ENCODE measurements around the gene DBX2. TPM values are rescaled to one million over a fixed set of nuclear protein-coding genes. Genes with fewer than 3 reads are reported as not detected.
"Not testable (repeated sequence)": the region's sequence is repeated elsewhere in the genome, so short reads cannot be mapped to it uniquely, and the experiment has no call there.

DBX2 gene
- total RNA-seq, 4 donors from 2014 or later, result 0.13 to 3.0 (median 0.74) TPM

DNA sequence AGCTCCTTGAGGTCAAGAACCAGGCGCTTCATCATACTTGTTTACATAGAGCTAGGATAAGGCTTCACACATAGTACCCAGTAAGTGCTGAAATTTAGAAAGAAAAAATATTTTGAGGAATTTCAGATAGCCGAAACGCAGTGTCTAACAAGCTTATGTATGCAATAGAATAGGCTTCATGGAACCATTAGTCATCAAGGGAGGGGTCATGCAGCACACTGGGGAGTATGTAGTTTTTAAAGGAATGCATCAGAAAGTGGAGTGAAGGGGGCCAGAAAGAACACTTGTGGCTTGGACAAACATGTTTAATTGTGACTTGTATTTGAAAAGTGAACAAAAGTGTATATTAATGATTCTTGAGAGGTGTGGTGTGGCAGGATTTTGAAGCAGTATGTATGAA lies 38.1 kb downstream of the DBX2 start:
- Histone ChIP-seq H3K4me3 (replicated peaks in 1 of 3) (no peak overlapping the region), H3K4me1 (no peaks in the 10 kb centered on the region), H3K36me3 (no peaks in the 10 kb centered on the region), H3K27ac (no peak overlapping the region), H3K9me3 (no peaks in the 10 kb centered on the region), H3K27me3 (no peaks in the 10 kb centered on the region)
- TF ChIP-seq POLR2A (IDR thresholded peaks at IDR 0.05), result no peak
- TF ChIP-seq, protein P1, sequence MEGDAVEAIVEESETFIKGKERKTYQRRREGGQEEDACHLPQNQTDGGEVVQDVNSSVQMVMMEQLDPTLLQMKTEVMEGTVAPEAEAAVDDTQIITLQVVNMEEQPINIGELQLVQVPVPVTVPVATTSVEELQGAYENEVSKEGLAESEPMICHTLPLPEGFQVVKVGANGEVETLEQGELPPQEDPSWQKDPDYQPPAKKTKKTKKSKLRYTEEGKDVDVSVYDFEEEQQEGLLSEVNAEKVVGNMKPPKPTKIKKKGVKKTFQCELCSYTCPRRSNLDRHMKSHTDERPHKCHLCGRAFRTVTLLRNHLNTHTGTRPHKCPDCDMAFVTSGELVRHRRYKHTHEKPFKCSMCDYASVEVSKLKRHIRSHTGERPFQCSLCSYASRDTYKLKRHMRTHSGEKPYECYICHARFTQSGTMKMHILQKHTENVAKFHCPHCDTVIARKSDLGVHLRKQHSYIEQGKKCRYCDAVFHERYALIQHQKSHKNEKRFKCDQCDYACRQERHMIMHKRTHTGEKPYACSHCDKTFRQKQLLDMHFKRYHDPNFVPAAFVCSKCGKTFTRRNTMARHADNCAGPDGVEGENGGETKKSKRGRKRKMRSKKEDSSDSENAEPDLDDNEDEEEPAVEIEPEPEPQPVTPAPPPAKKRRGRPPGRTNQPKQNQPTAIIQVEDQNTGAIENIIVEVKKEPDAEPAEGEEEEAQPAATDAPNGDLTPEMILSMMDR (IDR thresholded peaks at IDR 0.05), result no peak
- DNase-seq, result no peak
- 91% methylated on average over 3 of the region's 3 CpGs for WGBS, 2 donors
- intact Hi-C loops (cut with DNase I), result no loop called here

DNA sequence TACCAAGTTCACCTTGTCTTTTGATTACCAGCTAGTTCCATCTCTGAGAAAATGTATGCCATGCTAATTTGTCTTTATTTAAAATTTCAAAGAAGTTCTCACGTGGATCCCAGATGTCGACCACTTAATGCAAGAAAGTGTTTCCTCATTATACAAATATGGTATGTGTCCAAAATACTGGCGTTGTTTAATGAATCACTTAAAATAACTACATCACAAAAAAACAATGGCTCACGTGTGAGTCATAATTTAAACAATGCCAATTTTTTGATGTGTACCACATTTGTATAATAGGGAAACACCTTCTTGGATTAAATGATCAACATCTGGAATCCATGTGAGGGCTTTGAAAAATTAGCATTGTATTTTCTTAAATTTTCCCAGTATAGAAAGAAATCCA lies 40.8 kb downstream of the DBX2 start:
- Histone ChIP-seq H3K27ac (no peak overlapping the region), H3K27me3 (no peaks in the 10 kb centered on the region), H3K4me1 (no peaks in the 10 kb centered on the region), H3K36me3 (no peaks in the 10 kb centered on the region), H3K9me3 (no peaks in the 10 kb centered on the region), H3K4me3 (replicated peaks in 1 of 3) (no peak overlapping the region)
- DNase-seq, result no peak
- TF ChIP-seq, protein P1 (IDR thresholded peaks at IDR 0.05), result no peak
- TF ChIP-seq POLR2A (IDR thresholded peaks at IDR 0.05), result no peak
- intact Hi-C loops (cut with DNase I), result no loop called here
- WGBS, 2 donors, result 45 to 55% methylated on average over 4 of the region's 4 CpGs

DNA sequence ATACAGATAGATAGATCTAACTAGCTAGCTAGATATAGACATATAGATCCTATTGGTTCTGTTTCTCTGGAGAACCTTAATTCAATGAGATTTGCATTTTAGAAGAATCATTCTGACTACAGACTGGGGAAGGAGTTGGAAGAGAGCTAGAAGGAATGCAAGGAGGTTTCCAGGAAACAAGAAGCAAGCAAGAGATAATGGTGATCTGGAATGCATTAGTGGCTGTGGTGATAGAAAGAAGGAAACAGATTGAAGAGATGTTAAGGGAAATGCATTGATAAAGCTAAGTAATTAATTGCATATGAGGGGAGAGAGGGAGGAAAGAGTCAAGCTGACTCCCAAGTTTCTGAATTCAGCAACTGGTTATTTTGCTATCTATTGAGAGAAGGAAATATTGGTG lies 42.7 kb downstream of the DBX2 start:
- Histone ChIP-seq H3K27ac (no peak overlapping the region), H3K4me1 (no peaks in the 10 kb centered on the region), H3K36me3 (no peaks in the 10 kb centered on the region), H3K4me3 (replicated peaks in 1 of 3) (no peak overlapping the region), H3K9me3 (no peaks in the 10 kb centered on the region), H3K27me3 (no peaks in the 10 kb centered on the region)
- TF ChIP-seq POLR2A (IDR thresholded peaks at IDR 0.05), result no peak
- TF ChIP-seq, protein P1 (IDR thresholded peaks at IDR 0.05), result no peak
- intact Hi-C loops (cut with DNase I), result no loop called here
- no peak for DNase-seq

DNA sequence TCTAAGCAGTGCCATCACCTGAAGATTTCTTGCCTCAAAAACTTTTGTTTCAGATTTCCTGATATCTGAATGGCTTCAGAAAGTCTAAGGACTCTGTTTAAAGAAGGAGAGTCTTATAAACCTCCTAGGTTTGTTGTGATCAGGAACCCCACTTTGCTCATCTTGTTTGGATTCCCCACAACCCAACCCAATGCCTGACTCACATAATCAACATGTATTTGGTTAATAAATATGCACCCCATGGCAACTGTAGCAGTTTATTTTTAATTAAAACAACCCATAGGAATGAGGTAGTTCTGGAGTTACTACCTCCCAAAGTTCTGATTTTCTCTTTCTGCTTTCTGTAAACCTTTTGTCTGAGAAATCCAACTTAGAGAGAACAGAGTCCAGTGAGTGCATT lies 51.5 kb downstream of the DBX2 start:
- Histone ChIP-seq H3K27ac (no peak overlapping the region), H3K4me1 (no peaks in the 10 kb centered on the region), H3K27me3 (no peaks in the 10 kb centered on the region), H3K4me3 (replicated peaks in 1 of 3) (no peak overlapping the region), H3K36me3 (no peaks in the 10 kb centered on the region), H3K9me3 (no peaks in the 10 kb centered on the region)
- TF ChIP-seq, protein P1 (IDR thresholded peaks at IDR 0.05), result no peak
- TF ChIP-seq POLR2A (IDR thresholded peaks at IDR 0.05), result no peak
- no peak for DNase-seq
- intact Hi-C loops (cut with DNase I), result no loop called here

DNA sequence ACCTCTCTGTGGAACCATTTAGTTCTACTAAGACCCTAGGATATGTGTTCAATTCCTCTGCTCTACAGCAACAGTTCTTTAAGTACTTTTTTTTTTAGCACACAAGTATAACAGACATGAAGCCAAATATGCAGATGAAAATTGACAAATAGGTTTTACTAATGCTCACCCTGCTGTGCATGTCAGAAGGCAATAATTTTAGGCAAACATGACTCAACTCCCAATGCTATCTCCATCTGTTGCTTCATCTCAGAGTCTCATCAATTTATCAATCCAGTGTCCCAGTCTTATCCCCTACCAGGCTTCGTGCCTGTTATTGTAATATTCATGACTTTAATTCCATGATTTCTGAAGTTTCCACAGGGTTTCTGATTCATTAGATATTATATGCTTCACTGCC lies 57.7 kb downstream of the DBX2 start:
- H3K9me3 ChIP-seq, result no peaks in the 10 kb centered on the region
- no peak for TF ChIP-seq POLR2A (IDR thresholded peaks at IDR 0.05)
- TF ChIP-seq, protein P1 (IDR thresholded peaks at IDR 0.05), result no peak
- no peak overlapping the region for H3K4me3 ChIP-seq (replicated peaks in 1 of 3)
- WGBS, 2 donors, result 56 to 63% methylated on average over 1 of the region's 1 CpG
- H3K36me3 ChIP-seq, result no peaks in the 10 kb centered on the region
- H3K27ac ChIP-seq, result no peak overlapping the region
- no peaks in the 10 kb centered on the region for H3K4me1 ChIP-seq
- no peaks in the 10 kb centered on the region for H3K27me3 ChIP-seq
- intact Hi-C loops (cut with DNase I), result no loop called here
- DNase-seq, result no peak

DNA sequence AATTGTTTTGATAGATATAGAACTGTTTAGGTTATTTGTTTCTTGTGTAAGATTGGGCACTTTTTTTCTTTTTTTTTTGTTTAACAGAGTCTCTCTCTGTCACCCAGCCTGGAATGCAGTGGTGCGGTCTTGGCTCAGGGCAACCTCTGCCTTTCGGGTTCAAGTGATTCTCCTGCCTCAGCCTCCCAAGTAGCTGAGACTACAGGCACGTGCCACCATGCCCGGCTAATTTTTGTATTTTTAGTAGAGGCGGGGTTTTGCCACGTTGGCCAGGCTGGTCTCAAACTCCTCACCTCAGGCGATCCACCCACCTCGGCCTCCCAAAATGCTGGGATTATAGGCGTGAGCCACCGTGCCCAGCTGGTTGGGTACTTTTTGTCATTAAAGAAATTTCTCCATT lies 66.0 kb downstream of the DBX2 start:
- 91 to 94% methylated on average over 10 of the region's 10 CpGs for WGBS, 2 donors

More for the DNA sequence above, 66.0 kb downstream of the DBX2 start:
- H3K4me3 ChIP-seq (replicated peaks in 1 of 3); intact Hi-C loops (cut with DNase I); H3K9me3 ChIP-seq; H3K27ac ChIP-seq; H3K27me3 ChIP-seq; DNase-seq; H3K4me1 ChIP-seq; H3K36me3 ChIP-seq: not testable (repeated sequence)
